WTC11 (cell line): ENCODE data around the gene EIF3M. TPM values are rescaled to one million over a fixed set of nuclear protein-coding genes. Genes with fewer than 3 reads are reported as not detected.

Experiments used
- ATAC-seq: fragments of 200-7000 bp; cut with Tn5 transposase; 2 replicates; pipeline ENCODE4 v1.10.0; 2021; ENCODE audit warnings: mild to moderate bottlenecking, moderate library complexity
- CTCF ChIA-PET: fragments of 300-600 bp; sonication (Branson Sonifier 250); formaldehyde crosslinking; loops from one replicate; lab custom pipeline; 2021; ENCODE audit warnings: antibody characterized with exemption; lab: Charles Lee
- POLR2A ChIA-PET: fragments of 350-600 bp; sonication (Branson Sonifier 250); formaldehyde crosslinking; loops from one replicate; lab custom pipeline; 2021; ENCODE audit warnings: antibody characterized with exemption; lab: Charles Lee
- DNase-seq: peaks from one replicate; pipeline ENCODE4 v3.0.0; 2021; ENCODE audit warnings: low spot score
- H3K27ac Mint-ChIP-seq: 2 replicates; pipeline ENCODE4 v1.8.0; 2021; ENCODE audit warnings: mixed read lengths
- H3K27me3 Mint-ChIP-seq: 2 replicates; pipeline ENCODE4 v1.8.0; 2021; ENCODE audit warnings: low read depth, mild to moderate bottlenecking, moderate library complexity, mixed read lengths
- H3K36me3 Mint-ChIP-seq: 2 replicates; pipeline ENCODE4 v1.8.0; 2021; ENCODE audit warnings: mixed read lengths
- H3K4me1 Mint-ChIP-seq: 2 replicates; pipeline ENCODE4 v1.8.0; 2022; ENCODE audit warnings: mixed read lengths
- H3K4me3 Mint-ChIP-seq: 2 replicates; pipeline ENCODE4 v1.8.0; 2021; ENCODE audit warnings: mild to moderate bottlenecking, moderate library complexity, mixed read lengths
- H3K9me3 Mint-ChIP-seq: 2 replicates; pipeline ENCODE4 v1.8.0; 2021; ENCODE audit warnings: mixed read lengths
- ATF3 ChIP-seq: sonication (generic); formaldehyde crosslinking; conservative IDR thresholded peaks from 2 replicates; pipeline ENCODE4 v1.8.1; 2022; ENCODE audit warnings: mild to moderate bottlenecking, missing genetic modification reagents
- CREM ChIP-seq: sonication (generic); formaldehyde crosslinking; IDR thresholded peaks from 2 replicates; pipeline ENCODE4 v1.8.1; 2022; ENCODE audit warnings: mild to moderate bottlenecking, missing genetic modification reagents, moderate library complexity
- E2F5 ChIP-seq: sonication (generic); formaldehyde crosslinking; IDR thresholded peaks from 2 replicates; pipeline ENCODE4 v1.8.1; 2022; ENCODE audit warnings: mild to moderate bottlenecking, moderate library complexity, missing genetic modification reagents
- ETV6 ChIP-seq: sonication (generic); formaldehyde crosslinking; IDR thresholded peaks from 2 replicates; pipeline ENCODE4 v1.8.1; 2022; ENCODE audit warnings: mild to moderate bottlenecking, missing genetic modification reagents
- FOXJ3 ChIP-seq: sonication (generic); formaldehyde crosslinking; IDR thresholded peaks from 2 replicates; pipeline ENCODE4 v1.9.0; 2021; ENCODE audit warnings: missing genetic modification reagents, mild to moderate bottlenecking, borderline replicate concordance
- FOXP1 ChIP-seq: sonication (generic); formaldehyde crosslinking; IDR thresholded peaks from 2 replicates; pipeline ENCODE4 v1.8.0; 2022; ENCODE audit warnings: missing genetic modification reagents, mild to moderate bottlenecking, moderate library complexity, borderline replicate concordance
- HMGA2 ChIP-seq: fragments of 250-450 bp; sonication (Bioruptor Pico); IDR thresholded peaks from 2 replicates; pipeline ENCODE4 v1.4.0; 2021; ENCODE audit warnings: mild to moderate bottlenecking, moderate library complexity
- HMGXB4 ChIP-seq: sonication (generic); formaldehyde crosslinking; IDR thresholded peaks from 2 replicates; pipeline ENCODE4 v1.8.1; 2023; ENCODE audit warnings: mild to moderate bottlenecking, moderate library complexity, missing genetic modification reagents
- MAX ChIP-seq: sonication (generic); formaldehyde crosslinking; IDR thresholded peaks from 2 replicates; pipeline ENCODE4 v1.8.0; 2022; ENCODE audit warnings: mild to moderate bottlenecking, missing genetic modification reagents
- MLX ChIP-seq: sonication (generic); formaldehyde crosslinking; IDR thresholded peaks from 2 replicates; pipeline ENCODE4 v1.8.1; 2023; ENCODE audit warnings: mild to moderate bottlenecking, missing genetic modification reagents, moderate library complexity
- MXD4 ChIP-seq: fragments of 250-450 bp; sonication (Bioruptor Pico); IDR thresholded peaks from 2 replicates; pipeline ENCODE4 v1.8.0; 2021; ENCODE audit warnings: mild to moderate bottlenecking, moderate library complexity, borderline replicate concordance
- MYBL2 ChIP-seq: sonication (generic); formaldehyde crosslinking; IDR thresholded peaks from 2 replicates; pipeline ENCODE4 v1.8.1; 2023; ENCODE audit warnings: mild to moderate bottlenecking, moderate library complexity, missing genetic modification reagents
- SMAD3 ChIP-seq: sonication (generic); formaldehyde crosslinking; IDR thresholded peaks from 2 replicates; pipeline ENCODE4 v1.8.0; 2022; ENCODE audit warnings: missing genetic modification reagents, mild to moderate bottlenecking, borderline replicate concordance
- SOX15 ChIP-seq: fragments of 250-450 bp; sonication (Bioruptor Pico); IDR thresholded peaks from 2 replicates; pipeline ENCODE4 v1.9.0; 2021; ENCODE audit warnings: mild to moderate bottlenecking
- TP53 ChIP-seq: sonication (generic); formaldehyde crosslinking; IDR thresholded peaks from 2 replicates; pipeline ENCODE4 v1.8.1; 2023; ENCODE audit warnings: mild to moderate bottlenecking, missing genetic modification reagents
- ZBTB21 ChIP-seq: sonication (generic); formaldehyde crosslinking; IDR thresholded peaks from 2 replicates; pipeline ENCODE4 v1.8.1; 2023; ENCODE audit warnings: mild to moderate bottlenecking, missing genetic modification reagents, borderline replicate concordance
- ZMAT4 ChIP-seq: fragments of 250-450 bp; sonication (Bioruptor Pico); IDR thresholded peaks from 2 replicates; pipeline ENCODE4 v1.9.0; 2021; ENCODE audit warnings: mild to moderate bottlenecking
- ZNF138 ChIP-seq: sonication (generic); formaldehyde crosslinking; conservative IDR thresholded peaks from 2 replicates; pipeline ENCODE4 v1.8.1; 2022; ENCODE audit warnings: mild to moderate bottlenecking, moderate library complexity, missing genetic modification reagents
- ZNF396 ChIP-seq: fragments of 250-450 bp; sonication (Bioruptor Pico); IDR thresholded peaks from 2 replicates; pipeline ENCODE4 v1.8.0; 2021; ENCODE audit warnings: mild to moderate bottlenecking, moderate library complexity, borderline replicate concordance
- ZNF423 ChIP-seq: fragments of 250-450 bp; sonication (Bioruptor Pico); IDR thresholded peaks from 2 replicates; pipeline ENCODE4 v2.1.2; 2022; ENCODE audit warnings: mild to moderate bottlenecking, moderate library complexity
- ZSCAN18 ChIP-seq: fragments of 250-450 bp; sonication (Bioruptor Pico); IDR thresholded peaks from 2 replicates; pipeline ENCODE4 v2.1.2; 2022; ENCODE audit warnings: mild to moderate bottlenecking, moderate library complexity
- total RNA-seq: library from RNA; stranded (reverse); gene quantifications from 3 replicates; pipeline ENCODE4 v1.2.3, GENCODE V29; 2021

EIF3M gene
- total RNA-seq, 1 experiment from 2014 or later, result 365 TPM

GRCh38 chr11:32580967-32581366 lies 2.7 kb upstream of the EIF3M start:
- Mint-ChIP-seq H3K36me3 (no peaks in the 10 kb centered on the region; the same call in 1 of the 2 replicates), H3K27me3 (no peaks in the 10 kb centered on the region), H3K4me1 (peaks cover 28% of the 10 kb centered on the region), H3K4me3 (no peak overlapping the region), H3K27ac (no peak overlapping the region), H3K9me3 (no peaks in the 10 kb centered on the region)
- no peak for DNase-seq
- no peak for TF ChIP-seq HMGXB4 (CRISPR knock-in tag)
- no peak for TF ChIP-seq FOXP1 (CRISPR knock-in tag)
- TF ChIP-seq ZNF138 (CRISPR knock-in tag), result no peak
- no peak for TF ChIP-seq MYBL2 (CRISPR knock-in tag)
- TF ChIP-seq ZMAT4, result no peak
- no peak for TF ChIP-seq MLX (CRISPR knock-in tag)
- TF ChIP-seq ZNF423 (CRISPR knock-in tag), result no peak
- TF ChIP-seq ZBTB21 (CRISPR knock-in tag), result no peak
- TF ChIP-seq MAX (CRISPR knock-in tag), result no peak
- TF ChIP-seq HMGA2 (CRISPR knock-in tag), result no peak
- TF ChIP-seq FOXJ3 (CRISPR knock-in tag), result no peak
- ChIA-PET POLR2A (no interaction called here), CTCF (no interaction called here)
- no peak for ATAC-seq

GRCh38 chr11:32581556-32581955 lies 2.1 kb upstream of the EIF3M start:
- TF ChIP-seq ZSCAN18, result no peak
- no peak for TF ChIP-seq E2F5
- TF ChIP-seq MXD4 (CRISPR knock-in tag), result no peak
- no peak for TF ChIP-seq TP53 (CRISPR knock-in tag)
- TF ChIP-seq ETV6 (CRISPR knock-in tag), result no peak
- TF ChIP-seq SOX15, result no peak
- TF ChIP-seq ZNF396, result no peak
- TF ChIP-seq SMAD3 (CRISPR knock-in tag), result no peak
- TF ChIP-seq ATF3 (CRISPR knock-in tag), result no peak
- TF ChIP-seq CREM (CRISPR knock-in tag), result no peak
- no peak overlapping the region for H3K4me3 Mint-ChIP-seq
- H3K27me3 Mint-ChIP-seq, result no peaks in the 10 kb centered on the region
- DNase-seq (no peak), ATAC-seq (no peak)
- no peaks in the 10 kb centered on the region for H3K9me3 Mint-ChIP-seq
- H3K36me3 Mint-ChIP-seq, result no peaks in the 10 kb centered on the region; the same call in none of the 2 replicates
- ChIA-PET CTCF (no interaction called here), POLR2A (no interaction called here)
- H3K4me1 Mint-ChIP-seq, result peaks cover 33% of the 10 kb centered on the region
- no peak overlapping the region for H3K27ac Mint-ChIP-seq
